Measurements from ENCODE around the gene ATF3.

- no peak for TF ChIP-seq CTCF (conservative IDR thresholded peaks at IDR 0.05 in 1 of 2, IDR thresholded peaks at IDR 0.05 in 1 of 2; ENCODE audit: low read depth in 1 of 2, low read length in 2 of 2)
- no peak for TF ChIP-seq EZH2 (IDR thresholded peaks at IDR 0.05; ENCODE audit: low read length, missing control alignments)
These were observed 10.1 kb downstream of the ATF3 start for GRCh38 chr1:212618466-212619210.
